ENCODE results near the gene CA10.

Gene CA10

GRCh38 chr17:52049051-52049450 lies 109.5 kb downstream of the CA10 start:
- in situ Hi-C loops (cut with MboI; ENCODE audit: low sequenced_read_pairs): no loop called here

GRCh38 chr17:52048137-52048898 lies 110.2 kb downstream of the CA10 start:
- in situ Hi-C loops (cut with MboI; ENCODE audit: low sequenced_read_pairs): no loop called here

- in situ Hi-C loops (cut with MboI; ENCODE audit: low sequenced_read_pairs): no loop called here
Measured at GRCh38 chr17:52047086-52047485, 111.4 kb downstream of the CA10 start.

- in situ Hi-C loops (cut with MboI; ENCODE audit: low sequenced_read_pairs): no loop called here
Measured at GRCh38 chr17:52041123-52041617, 117.3 kb downstream of the CA10 start.

- in situ Hi-C loops (cut with MboI; ENCODE audit: low sequenced_read_pairs): no loop called here
Measured at GRCh38 chr17:52036416-52036815, 122.1 kb downstream of the CA10 start.

- in situ Hi-C loops (cut with MboI; ENCODE audit: low sequenced_read_pairs): no loop called here
Measured at GRCh38 chr17:52035336-52035915, 123.1 kb downstream of the CA10 start.

GRCh38 chr17:52032454-52032853 lies 126.1 kb downstream of the CA10 start:
- in situ Hi-C loops (cut with MboI; ENCODE audit: low sequenced_read_pairs): no loop called here

- in situ Hi-C loops (cut with MboI; ENCODE audit: low sequenced_read_pairs): no loop called here
Measured at GRCh38 chr17:52030052-52030451, 128.5 kb downstream of the CA10 start.

- in situ Hi-C loops (cut with MboI; ENCODE audit: low sequenced_read_pairs): no loop called here
Measured at GRCh38 chr17:52027620-52028295, 130.8 kb downstream of the CA10 start.

GRCh38 chr17:52027081-52027480 lies 131.4 kb downstream of the CA10 start:
- in situ Hi-C loops (cut with MboI; ENCODE audit: low sequenced_read_pairs): no loop called here

- in situ Hi-C loops (cut with MboI; ENCODE audit: low sequenced_read_pairs): no loop called here
Measured at GRCh38 chr17:52026075-52026474, 132.4 kb downstream of the CA10 start.

GRCh38 chr17:52025236-52025635 lies 133.3 kb downstream of the CA10 start:
- in situ Hi-C loops (cut with MboI; ENCODE audit: low sequenced_read_pairs): no loop called here

- in situ Hi-C loops (cut with MboI; ENCODE audit: low sequenced_read_pairs): no loop called here
Measured at GRCh38 chr17:52024300-52024870, 134.1 kb downstream of the CA10 start.

- in situ Hi-C loops (cut with MboI; ENCODE audit: low sequenced_read_pairs): no loop called here
Measured at GRCh38 chr17:52011064-52011463, 147.4 kb downstream of the CA10 start.

- in situ Hi-C loops (cut with MboI; ENCODE audit: low sequenced_read_pairs): no loop called here
Measured at GRCh38 chr17:51999654-52000053, 158.9 kb downstream of the CA10 start.

- in situ Hi-C loops (cut with MboI; ENCODE audit: low sequenced_read_pairs): no loop called here
Measured at GRCh38 chr17:51997723-51998122, 160.8 kb downstream of the CA10 start.

GRCh38 chr17:51995797-51996403 lies 162.6 kb downstream of the CA10 start:
- in situ Hi-C loops (cut with MboI; ENCODE audit: low sequenced_read_pairs): no loop called here

- in situ Hi-C loops (cut with MboI; ENCODE audit: low sequenced_read_pairs): no loop called here
Measured at GRCh38 chr17:51992864-51993416, 165.6 kb downstream of the CA10 start.

GRCh38 chr17:51971121-51971520 lies 187.4 kb downstream of the CA10 start:
- in situ Hi-C loops (cut with MboI; ENCODE audit: low sequenced_read_pairs): no loop called here

- in situ Hi-C loops (cut with MboI; ENCODE audit: low sequenced_read_pairs): no loop called here
Measured at GRCh38 chr17:51961689-51962088, 196.8 kb downstream of the CA10 start.

- in situ Hi-C loops (cut with MboI; ENCODE audit: low sequenced_read_pairs): no loop called here
Measured at GRCh38 chr17:51957786-51958185, 200.7 kb downstream of the CA10 start.

Measured in HL-60/S4 (cell line).